Fibroblast of villous mesenchyme (primary cell): Measurements from ENCODE around the gene TMEM150B. TPM values are rescaled to one million over a fixed set of nuclear protein-coding genes. Genes with fewer than 3 reads are reported as not detected.
"Not testable (repeated sequence)": the region's sequence is repeated elsewhere in the genome, so short reads cannot be mapped to it uniquely, and the experiment has no call there.

ENCODE experiments used
- DNase-seq: peaks from one replicate; pipeline ENCODE4 v3.0.0-alpha.2; 2010; ENCODE audit warnings: low read depth
- H3K4me3 ChIP-seq: 2 replicates; pipeline ENCODE4 v1.5.1; 2011; ENCODE audit warnings: low read depth, mild to moderate bottlenecking, low read length
- total RNA-seq: library from RNA; depleted of rRNA; stranded (reverse); fragments of >200 nt; gene quantifications from 2 replicates; pipeline ENCODE4 v1.2.3, GENCODE V29; 2012
- TF ChIP-seq, protein P1 (sequence below): IDR thresholded peaks from 2 replicates; pipeline ENCODE4 v1.5.1; 2012; ENCODE audit warnings: low read depth, mild to moderate bottlenecking, low read length; ENCODE audit not compliant: insufficient read depth

The TMEM150B gene
- total RNA-seq, 1 donor, result not detected

DNA sequence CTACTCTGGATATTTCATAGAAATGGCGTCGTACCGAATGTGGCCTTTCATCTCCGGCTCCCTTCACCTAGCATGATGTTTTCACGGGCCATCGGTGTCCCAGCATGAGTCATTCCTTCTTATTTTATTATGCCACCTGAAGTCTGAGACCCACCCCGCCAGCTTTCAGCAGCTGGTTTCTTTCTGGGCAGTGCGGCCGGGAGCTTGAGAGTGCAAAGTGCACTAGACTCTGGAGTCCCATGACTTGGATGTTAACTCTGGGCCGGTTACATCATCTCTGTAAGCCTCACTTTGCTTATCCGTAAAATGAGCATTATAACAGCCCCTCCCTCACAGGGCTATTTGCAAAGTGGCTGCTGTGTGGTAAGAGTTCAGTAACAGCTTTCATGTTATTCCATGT, 8.7 kb upstream of the TMEM150B start:
- peak; percentile 32 for DNase-seq
- TF ChIP-seq, protein P1, sequence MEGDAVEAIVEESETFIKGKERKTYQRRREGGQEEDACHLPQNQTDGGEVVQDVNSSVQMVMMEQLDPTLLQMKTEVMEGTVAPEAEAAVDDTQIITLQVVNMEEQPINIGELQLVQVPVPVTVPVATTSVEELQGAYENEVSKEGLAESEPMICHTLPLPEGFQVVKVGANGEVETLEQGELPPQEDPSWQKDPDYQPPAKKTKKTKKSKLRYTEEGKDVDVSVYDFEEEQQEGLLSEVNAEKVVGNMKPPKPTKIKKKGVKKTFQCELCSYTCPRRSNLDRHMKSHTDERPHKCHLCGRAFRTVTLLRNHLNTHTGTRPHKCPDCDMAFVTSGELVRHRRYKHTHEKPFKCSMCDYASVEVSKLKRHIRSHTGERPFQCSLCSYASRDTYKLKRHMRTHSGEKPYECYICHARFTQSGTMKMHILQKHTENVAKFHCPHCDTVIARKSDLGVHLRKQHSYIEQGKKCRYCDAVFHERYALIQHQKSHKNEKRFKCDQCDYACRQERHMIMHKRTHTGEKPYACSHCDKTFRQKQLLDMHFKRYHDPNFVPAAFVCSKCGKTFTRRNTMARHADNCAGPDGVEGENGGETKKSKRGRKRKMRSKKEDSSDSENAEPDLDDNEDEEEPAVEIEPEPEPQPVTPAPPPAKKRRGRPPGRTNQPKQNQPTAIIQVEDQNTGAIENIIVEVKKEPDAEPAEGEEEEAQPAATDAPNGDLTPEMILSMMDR, result no peak
- no peak overlapping the region for H3K4me3 ChIP-seq

GRCh38 chr19:55329791-55330190, 4.7 kb upstream of the TMEM150B start:
- H3K4me3 ChIP-seq, DNase-seq: not testable (repeated sequence)

GRCh38 chr19:55328774-55329318, 3.7 kb upstream of the TMEM150B start:
- H3K4me3 ChIP-seq, DNase-seq: not testable (repeated sequence)

DNA sequence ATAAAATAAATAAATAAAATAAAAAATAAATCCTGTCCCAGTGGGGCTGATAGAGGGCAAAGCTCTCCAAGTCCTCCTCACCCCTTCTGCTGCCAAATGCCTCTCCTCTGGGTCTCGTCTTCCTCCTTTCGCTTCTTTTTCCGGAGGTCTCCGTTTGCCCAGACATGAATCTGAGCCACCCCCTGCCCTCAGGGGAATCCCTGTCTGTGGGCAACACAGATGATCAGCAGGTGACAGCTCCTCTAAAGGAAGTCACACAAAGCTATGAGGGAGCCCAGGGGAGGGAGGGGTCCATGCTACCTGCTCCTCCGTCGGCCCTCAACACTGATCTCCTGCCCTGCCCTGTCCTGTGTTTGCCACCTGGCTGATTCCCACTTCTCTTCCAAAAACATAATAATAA, 479 bp downstream of the TMEM150B start:
- DNase-seq, result no peak
- TF ChIP-seq, protein P1, result no peak
- H3K4me3 ChIP-seq, result no peak overlapping the region

DNA sequence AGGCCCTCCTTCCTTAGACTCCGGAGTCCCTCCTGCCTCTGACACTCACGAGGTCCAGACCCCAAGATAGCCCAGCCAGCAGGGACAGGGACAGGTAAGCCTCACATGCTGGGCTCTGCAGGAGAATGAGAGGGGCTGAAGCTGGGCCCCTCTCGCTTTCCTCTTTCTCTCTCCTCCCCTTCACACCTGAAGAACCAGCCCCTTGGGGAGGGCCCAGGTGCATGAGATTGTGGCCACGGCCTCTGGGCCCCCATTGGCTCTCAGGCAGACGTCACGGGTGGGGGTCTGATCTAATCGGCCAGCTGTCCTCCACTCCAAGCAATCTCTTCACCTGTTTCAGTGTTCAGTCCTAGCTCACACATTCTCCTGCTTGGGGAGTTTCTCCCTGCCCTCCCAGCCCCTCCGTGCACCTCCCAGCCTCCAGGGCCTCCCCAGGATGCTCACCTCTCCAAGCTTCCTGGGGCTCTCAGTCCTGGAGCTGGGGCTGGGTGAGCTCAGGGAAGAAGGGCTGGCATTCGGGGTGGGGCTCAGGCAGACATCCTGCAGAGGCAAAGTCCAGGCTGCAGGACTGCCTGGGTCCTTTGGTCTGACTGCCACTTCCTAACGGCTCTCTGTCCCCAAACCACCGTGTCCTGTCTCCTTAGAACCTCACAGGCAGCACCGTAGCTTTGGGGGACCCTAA, 2.8 kb downstream of the TMEM150B start:
- TF ChIP-seq, protein P1, result no peak
- no peak overlapping the region for H3K4me3 ChIP-seq
- DNase-seq, result no peak

DNA sequence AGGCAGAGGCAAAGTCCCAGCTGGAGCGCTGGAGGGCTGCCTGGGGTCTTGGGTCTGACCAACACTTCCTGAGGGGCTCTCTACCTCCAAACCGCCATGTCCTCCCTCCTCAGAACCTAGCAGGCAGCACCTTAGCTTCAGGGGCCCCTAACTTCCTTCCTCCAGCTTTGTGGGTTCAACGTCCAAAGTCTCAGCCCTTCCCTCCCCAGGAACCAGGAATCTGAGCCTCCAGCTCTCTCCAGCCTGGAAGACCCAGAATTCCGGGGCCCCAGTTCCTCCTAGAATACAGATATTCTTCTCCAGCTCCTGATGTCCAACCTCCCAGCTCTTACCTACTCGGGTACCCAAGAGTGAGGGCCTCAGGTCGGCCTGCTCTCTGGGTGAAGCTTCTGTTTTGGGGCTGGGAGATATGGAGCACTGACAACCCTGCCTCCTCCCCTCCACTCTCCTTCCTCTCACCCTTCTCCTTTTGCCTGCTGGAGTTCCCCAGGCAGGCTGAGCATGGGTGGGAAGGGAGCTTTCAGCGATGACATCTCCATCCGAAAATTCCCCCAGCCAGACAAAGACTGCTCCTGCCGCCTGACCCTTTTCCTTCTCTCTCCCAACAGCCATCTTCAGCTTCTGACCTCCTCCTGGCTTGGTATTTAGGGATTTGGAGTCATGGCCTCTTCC, 3.5 kb downstream of the TMEM150B start:
- no peak for DNase-seq
- H3K4me3 ChIP-seq, result no peak overlapping the region
- TF ChIP-seq, protein P1, result no peak

GRCh38 chr19:55320844-55321419, 4.2 kb downstream of the TMEM150B start:
- TF ChIP-seq, protein P1, result no peak
- H3K4me3 ChIP-seq, result no peak overlapping the region
- DNase-seq, result no peak
